Measurements from ENCODE around the gene IGFLR1.
A peak's percentile ranks its signal among the peaks of the same experiment; 100 is the strongest.
"Not testable (repeated sequence)": the region's sequence is repeated elsewhere in the genome, so short reads cannot be mapped to it uniquely, and the experiment has no call there.

Gene IGFLR1

GRCh38 chr19:35779033-35779432 lies 36.8 kb upstream of the IGFLR1 start:
- Histone ChIP-seq H3K4me3 (no peak overlapping the region), H3K27ac (no peak overlapping the region)

GRCh38 chr19:35777961-35778360 lies 35.7 kb upstream of the IGFLR1 start:
- Histone ChIP-seq H3K4me3 (no peak overlapping the region), H3K27ac (no peak overlapping the region)

- Histone ChIP-seq H3K4me3 (no peak overlapping the region), H3K27ac (peak overlapping the region in 1 of 21 experiments; percentile 22)
Measured at GRCh38 chr19:35777086-35777841, 35.0 kb upstream of the IGFLR1 start.

- Histone ChIP-seq H3K27ac (peak overlapping the region in 15 of 21 experiments; percentile 3 to 79 (median 70)), H3K4me3 (peak overlapping the region; percentile 54 to 96 (median 87))
Measured at GRCh38 chr19:35776102-35776788, 34.0 kb upstream of the IGFLR1 start.

GRCh38 chr19:35775298-35776101 lies 33.2 kb upstream of the IGFLR1 start, which contains the start of gene ARHGAP33:
ARHGAP33 (plus strand) TSS chr19:35775564; CDS start chr19:35775659, 95 bp downstream.
- Histone ChIP-seq H3K4me3 (peak within 1 kb of the TSS; percentile 54 to 96 (median 87)), H3K27ac (peak within 1 kb of the TSS in 19 of 21 experiments; percentile 3 to 79 (median 67))

- no peak overlapping the region for H3K27ac ChIP-seq
Measured at GRCh38 chr19:35775046-35775297, 32.7 kb upstream of the IGFLR1 start.

GRCh38 chr19:35774274-35775045 lies 32.2 kb upstream of the IGFLR1 start:
- no peak overlapping the region for H3K27ac ChIP-seq
- peak overlapping the region in 6 of 7 experiments; percentile 54 to 96 (median 88) for H3K4me3 ChIP-seq

More at GRCh38 chr19:35775046-35775297, 32.7 kb upstream of the IGFLR1 start:
- peak overlapping the region; percentile 54 to 96 (median 87) for H3K4me3 ChIP-seq

- Histone ChIP-seq H3K4me3 (no peak overlapping the region), H3K27ac (no peak overlapping the region)
Measured at GRCh38 chr19:35773020-35773806, 31.0 kb upstream of the IGFLR1 start.

GRCh38 chr19:35772362-35772761 lies 30.1 kb upstream of the IGFLR1 start:
- not testable (repeated sequence) for H3K27ac ChIP-seq, H3K4me3 ChIP-seq

- no peak overlapping the region for H3K4me3 ChIP-seq
- H3K27ac ChIP-seq: no peak overlapping the region
Measured at GRCh38 chr19:35768082-35768421, 25.8 kb upstream of the IGFLR1 start.

- no peak overlapping the region for H3K27ac ChIP-seq
- no peak overlapping the region for H3K4me3 ChIP-seq
Measured at GRCh38 chr19:35767288-35768081, 25.2 kb upstream of the IGFLR1 start.

GRCh38 chr19:35766571-35767104 lies 24.4 kb upstream of the IGFLR1 start:
- Histone ChIP-seq H3K4me3 (no peak overlapping the region), H3K27ac (no peak overlapping the region)

GRCh38 chr19:35764432-35765315 lies 22.4 kb upstream of the IGFLR1 start:
- H3K4me3 ChIP-seq: no peak overlapping the region
- no peak overlapping the region for H3K27ac ChIP-seq

GRCh38 chr19:35760711-35761349 lies 18.6 kb upstream of the IGFLR1 start:
- H3K27ac ChIP-seq: no peak overlapping the region
- no peak overlapping the region for H3K4me3 ChIP-seq

GRCh38 chr19:35759697-35760096 lies 17.4 kb upstream of the IGFLR1 start:
- Histone ChIP-seq H3K27ac (no peak overlapping the region), H3K4me3 (no peak overlapping the region)

- H3K27ac ChIP-seq: peak within 1 kb of the TSS; percentile 63 to 97 (median 92)
- H3K4me3 ChIP-seq: peak within 1 kb of the TSS; percentile 60 to 99 (median 78)
Measured at GRCh38 chr19:35757749-35758608, 15.7 kb upstream of the IGFLR1 start, which contains the start of gene PROSER3. PROSER3 (plus strand) TSS chr19:35758176; CDS start chr19:35758216, 40 bp downstream.

All from skin epidermis (tissue), 12 donors.